HG02623 (cell line): Measurements from ENCODE around the gene CCDC110.

Experiments
- ATAC-seq: cut with Tn5 transposase; IDR thresholded peaks from one replicate; pipeline ENCODE4 v1.9.1; 2021; ENCODE audit warnings: moderate library complexity; ENCODE audit not compliant: unreplicated experiment

CCDC110 gene

GRCh38 chr4:185473247-185473646 is 1.7 kb upstream of the CCDC110 start:
- ATAC-seq: no peak

GRCh38 chr4:185472103-185472542 is 590 bp upstream of the CCDC110 start:
- no peak for ATAC-seq

GRCh38 chr4:185470501-185471195 is 885 bp downstream of the CCDC110 start:
- ATAC-seq: no peak

- no peak for ATAC-seq
Measured at GRCh38 chr4:185469580-185470154, 1.9 kb downstream of the CCDC110 start.

GRCh38 chr4:185468999-185469398 is 2.5 kb downstream of the CCDC110 start:
- ATAC-seq: no peak

GRCh38 chr4:185467991-185468390 is 3.5 kb downstream of the CCDC110 start:
- no peak for ATAC-seq

GRCh38 chr4:185467101-185467500 is 4.4 kb downstream of the CCDC110 start:
- no peak for ATAC-seq

- ATAC-seq: no peak
Measured at GRCh38 chr4:185465707-185466106, 5.8 kb downstream of the CCDC110 start.

GRCh38 chr4:185464887-185465286 is 6.6 kb downstream of the CCDC110 start:
- ATAC-seq: no peak

GRCh38 chr4:185464183-185464582 is 7.3 kb downstream of the CCDC110 start:
- no peak for ATAC-seq

GRCh38 chr4:185463541-185463940 is 8.0 kb downstream of the CCDC110 start:
- no peak for ATAC-seq

GRCh38 chr4:185461565-185461964 is 10.0 kb downstream of the CCDC110 start:
- ATAC-seq: no peak

GRCh38 chr4:185457136-185457535 is 14.4 kb downstream of the CCDC110 start:
- ATAC-seq: no peak

- no peak for ATAC-seq
Measured at GRCh38 chr4:185456131-185456530, 15.4 kb downstream of the CCDC110 start.

GRCh38 chr4:185445209-185445608 is 26.3 kb downstream of the CCDC110 start:
- ATAC-seq: no peak

GRCh38 chr4:185441479-185441878 is 30.1 kb downstream of the CCDC110 start:
- ATAC-seq: no peak

- no peak for ATAC-seq
Measured at GRCh38 chr4:185437809-185438208, 33.7 kb downstream of the CCDC110 start.

GRCh38 chr4:185435466-185435865 is 36.1 kb downstream of the CCDC110 start:
- no peak for ATAC-seq

GRCh38 chr4:185429660-185430059 is 41.9 kb downstream of the CCDC110 start:
- no peak for ATAC-seq

- ATAC-seq: no peak
Measured at GRCh38 chr4:185426960-185427688, 44.4 kb downstream of the CCDC110 start.

GRCh38 chr4:185425647-185426352 is 45.7 kb downstream of the CCDC110 start, which contains the start of gene UFSP2:
Gene UFSP2 (minus strand): TSS chr4:185425964. CDS start chr4:185425868, 96 bp downstream.
- ATAC-seq: peak; percentile 90
